ENCODE measurements around the gene PPARD. TPM values are rescaled to one million over a fixed set of nuclear protein-coding genes. Genes with fewer than 3 reads are reported as not detected.
A peak's percentile ranks its signal among the peaks of the same experiment; 100 is the strongest.
"Not testable (repeated sequence)": the region's sequence is repeated elsewhere in the genome, so short reads cannot be mapped to it uniquely, and the experiment has no call there.

Gene PPARD
- total RNA-seq, 6 experiments from 2014 or later: 5.2 to 18.8 (median 5.9) TPM

DNA sequence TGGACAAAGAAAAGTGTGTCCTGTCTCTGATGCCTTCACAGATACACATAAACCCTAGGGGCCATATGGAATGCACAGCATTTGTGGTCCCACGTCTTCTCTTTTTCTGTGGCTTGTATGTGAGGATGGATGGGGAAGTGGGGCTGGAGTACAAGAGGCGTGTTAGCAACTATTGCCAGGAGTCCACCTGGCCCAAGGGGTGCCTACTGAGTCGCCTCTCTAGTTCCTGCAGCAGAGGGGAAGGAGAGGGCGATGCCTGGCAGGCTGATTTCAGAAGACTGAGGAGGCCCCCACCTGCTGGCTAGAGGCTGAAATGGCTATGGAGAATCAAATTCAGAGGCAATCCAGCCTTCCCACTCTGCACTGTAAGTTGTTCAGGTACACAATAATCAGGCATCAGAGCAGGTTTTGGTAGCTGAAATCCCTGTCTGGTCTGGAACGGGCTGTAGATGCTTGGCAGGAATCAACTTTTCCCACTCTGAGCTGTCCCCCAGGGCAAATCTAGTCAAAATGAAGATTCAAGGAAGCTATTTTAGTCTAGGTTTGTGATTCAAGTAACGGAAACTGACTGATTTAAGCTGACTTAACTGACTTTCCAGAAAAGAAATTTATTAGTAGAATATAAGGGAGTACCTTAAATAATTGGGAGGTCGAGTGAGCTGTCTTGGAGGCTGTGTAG lies 14.9 kb upstream of the PPARD start:
- H3K27me3 ChIP-seq: no peaks in the 10 kb centered on the region
- ATAC-seq (peak; percentile 84 to 88 (median 88)), DNase-seq (peak in 2 of 3 donors; percentile 62 to 70)
- 29% methylated on average over 5 of the region's 7 CpGs for WGBS (ENCODE audit: insufficient coverage, low coverage, low lambda C conversion rate, missing lambda C conversion rate)
- H3K9me3 ChIP-seq: no peaks in the 10 kb centered on the region
- no peak for TF ChIP-seq POLR2A (IDR thresholded peaks at IDR 0.05)
- TF ChIP-seq, protein P1, sequence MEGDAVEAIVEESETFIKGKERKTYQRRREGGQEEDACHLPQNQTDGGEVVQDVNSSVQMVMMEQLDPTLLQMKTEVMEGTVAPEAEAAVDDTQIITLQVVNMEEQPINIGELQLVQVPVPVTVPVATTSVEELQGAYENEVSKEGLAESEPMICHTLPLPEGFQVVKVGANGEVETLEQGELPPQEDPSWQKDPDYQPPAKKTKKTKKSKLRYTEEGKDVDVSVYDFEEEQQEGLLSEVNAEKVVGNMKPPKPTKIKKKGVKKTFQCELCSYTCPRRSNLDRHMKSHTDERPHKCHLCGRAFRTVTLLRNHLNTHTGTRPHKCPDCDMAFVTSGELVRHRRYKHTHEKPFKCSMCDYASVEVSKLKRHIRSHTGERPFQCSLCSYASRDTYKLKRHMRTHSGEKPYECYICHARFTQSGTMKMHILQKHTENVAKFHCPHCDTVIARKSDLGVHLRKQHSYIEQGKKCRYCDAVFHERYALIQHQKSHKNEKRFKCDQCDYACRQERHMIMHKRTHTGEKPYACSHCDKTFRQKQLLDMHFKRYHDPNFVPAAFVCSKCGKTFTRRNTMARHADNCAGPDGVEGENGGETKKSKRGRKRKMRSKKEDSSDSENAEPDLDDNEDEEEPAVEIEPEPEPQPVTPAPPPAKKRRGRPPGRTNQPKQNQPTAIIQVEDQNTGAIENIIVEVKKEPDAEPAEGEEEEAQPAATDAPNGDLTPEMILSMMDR (IDR thresholded peaks at IDR 0.05): peak; percentile 58 to 63 (median 60)
- peaks cover 0 to 2% (median 0%) of the 10 kb centered on the region in 4 donors for H3K4me1 ChIP-seq
- intact Hi-C loops (cut with DNase I): no loop called here
- H3K36me3 ChIP-seq: no peaks in the 10 kb centered on the region
- no peak overlapping the region for H3K27ac ChIP-seq
- no peak overlapping the region for H3K4me3 ChIP-seq

DNA sequence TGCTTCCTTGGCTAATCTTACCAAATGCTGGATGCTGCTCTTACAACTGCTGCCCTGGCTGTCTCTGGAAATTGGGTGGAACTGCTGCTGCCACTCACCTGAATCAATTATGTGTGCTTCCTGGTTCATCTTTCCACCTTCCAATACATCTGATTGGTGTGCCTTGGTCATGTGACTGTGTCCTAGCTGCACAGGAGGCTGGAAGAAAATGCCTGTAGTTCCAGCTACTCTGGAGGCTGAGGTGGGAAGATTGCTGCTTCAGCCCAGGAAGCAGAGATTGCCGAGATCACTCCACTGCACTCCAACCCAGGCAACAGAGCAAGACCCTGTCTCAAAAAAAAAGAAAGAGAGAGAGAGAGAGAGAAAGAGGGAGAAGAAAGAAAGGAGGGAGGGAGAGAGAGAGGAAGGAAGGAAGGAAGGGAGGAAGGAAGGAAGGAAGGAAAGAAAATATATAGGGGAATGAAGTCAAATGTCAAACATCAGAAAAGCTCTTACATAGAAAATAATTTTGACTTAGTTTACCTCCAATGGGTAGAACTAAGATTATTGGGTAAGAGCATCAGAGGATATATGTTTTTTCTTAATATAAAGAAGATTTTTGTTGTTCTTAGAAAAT lies 14.1 kb upstream of the PPARD start:
- intact Hi-C loops (cut with DNase I): no loop called here
- no peak for DNase-seq
- no peaks in the 10 kb centered on the region for H3K9me3 ChIP-seq
- TF ChIP-seq, protein P1 (IDR thresholded peaks at IDR 0.05): no peak
- no peak for TF ChIP-seq POLR2A (IDR thresholded peaks at IDR 0.05)
- WGBS (ENCODE audit: insufficient coverage, low coverage, low lambda C conversion rate, missing lambda C conversion rate): 71% methylated on average over 1 of the region's 1 CpG
- no peak overlapping the region for H3K27ac ChIP-seq
- no peaks in the 10 kb centered on the region for H3K36me3 ChIP-seq
- ATAC-seq: no peak
- no peak overlapping the region for H3K4me3 ChIP-seq
- no peaks in the 10 kb centered on the region for H3K27me3 ChIP-seq
- H3K4me1 ChIP-seq: peaks cover 0 to 6% (median 0%) of the 10 kb centered on the region in 4 donors

DNA sequence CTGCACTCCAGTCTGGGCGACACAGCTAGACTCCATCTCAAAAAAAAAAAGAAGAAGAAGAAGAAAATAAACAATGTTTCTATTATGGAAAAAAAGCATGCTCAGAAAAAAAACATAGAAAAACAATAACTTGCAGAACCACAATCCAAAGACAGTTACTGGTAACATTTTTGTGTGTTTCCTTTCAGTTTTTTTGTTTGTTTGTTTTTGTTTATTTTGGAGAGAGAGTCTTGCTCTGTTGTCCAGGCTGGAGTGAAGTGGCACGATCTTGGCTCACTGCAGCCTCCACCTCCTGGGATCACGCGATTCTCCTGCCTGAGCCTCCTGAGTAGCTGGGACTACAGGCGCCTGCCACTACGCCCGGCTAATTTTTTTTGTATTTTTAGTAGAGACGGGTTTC lies 13.4 kb upstream of the PPARD start:
- H3K4me1 ChIP-seq; H3K27ac ChIP-seq; H3K4me3 ChIP-seq; H3K9me3 ChIP-seq; H3K36me3 ChIP-seq; intact Hi-C loops (cut with DNase I); H3K27me3 ChIP-seq; ATAC-seq; DNase-seq: not testable (repeated sequence)
- 93% methylated on average over 6 of the region's 8 CpGs for WGBS (ENCODE audit: insufficient coverage, low coverage, low lambda C conversion rate, missing lambda C conversion rate)

DNA sequence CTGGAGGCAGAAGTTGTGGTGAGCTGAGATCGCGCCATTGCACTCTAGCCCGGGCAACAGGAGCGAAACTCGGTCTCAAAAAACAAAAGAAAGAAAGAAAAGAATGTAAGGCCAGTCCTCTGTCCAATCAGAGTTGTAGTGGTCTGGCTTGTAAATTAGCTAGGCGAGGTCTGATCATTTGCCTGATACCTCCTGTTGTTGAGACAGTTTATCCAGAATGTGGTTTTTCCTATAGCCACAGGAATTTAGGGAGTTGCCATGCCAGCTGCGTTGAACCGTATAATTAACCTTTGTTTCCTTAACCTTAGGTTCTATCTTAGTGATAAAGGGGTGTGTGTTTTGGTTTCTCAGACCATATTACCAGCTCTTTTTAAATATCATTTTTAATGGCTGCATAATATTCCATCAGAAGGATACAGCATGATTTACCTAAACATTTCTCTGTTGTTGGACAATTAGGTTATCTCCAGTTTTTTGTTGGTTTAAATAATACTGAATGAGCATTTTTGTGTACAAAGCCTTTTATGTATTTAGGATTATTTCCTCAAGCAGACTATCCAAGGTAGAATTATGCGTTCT lies 11.7 kb upstream of the PPARD start:
- intact Hi-C loops (cut with DNase I): no loop called here
- Histone ChIP-seq H3K9me3 (no peaks in the 10 kb centered on the region), H3K27ac (no peak overlapping the region), H3K4me1 (peaks cover 0 to 6% (median 0%) of the 10 kb centered on the region in 4 donors), H3K4me3 (no peak overlapping the region), H3K27me3 (no peaks in the 10 kb centered on the region), H3K36me3 (no peaks in the 10 kb centered on the region)
- 95% methylated on average over 7 of the region's 9 CpGs for WGBS (ENCODE audit: insufficient coverage, low coverage, low lambda C conversion rate, missing lambda C conversion rate)
- DNase-seq (no peak), ATAC-seq (no peak)
- TF ChIP-seq, protein P1 (IDR thresholded peaks at IDR 0.05): no peak
- no peak for TF ChIP-seq POLR2A (IDR thresholded peaks at IDR 0.05)
